ENCODE measurements around the gene TTLL1.
A peak's percentile ranks its signal among the peaks of the same experiment; 100 is the strongest.
"Not testable (repeated sequence)": the region's sequence is repeated elsewhere in the genome, so short reads cannot be mapped to it uniquely, and the experiment has no call there.

TTLL1 gene

DNA sequence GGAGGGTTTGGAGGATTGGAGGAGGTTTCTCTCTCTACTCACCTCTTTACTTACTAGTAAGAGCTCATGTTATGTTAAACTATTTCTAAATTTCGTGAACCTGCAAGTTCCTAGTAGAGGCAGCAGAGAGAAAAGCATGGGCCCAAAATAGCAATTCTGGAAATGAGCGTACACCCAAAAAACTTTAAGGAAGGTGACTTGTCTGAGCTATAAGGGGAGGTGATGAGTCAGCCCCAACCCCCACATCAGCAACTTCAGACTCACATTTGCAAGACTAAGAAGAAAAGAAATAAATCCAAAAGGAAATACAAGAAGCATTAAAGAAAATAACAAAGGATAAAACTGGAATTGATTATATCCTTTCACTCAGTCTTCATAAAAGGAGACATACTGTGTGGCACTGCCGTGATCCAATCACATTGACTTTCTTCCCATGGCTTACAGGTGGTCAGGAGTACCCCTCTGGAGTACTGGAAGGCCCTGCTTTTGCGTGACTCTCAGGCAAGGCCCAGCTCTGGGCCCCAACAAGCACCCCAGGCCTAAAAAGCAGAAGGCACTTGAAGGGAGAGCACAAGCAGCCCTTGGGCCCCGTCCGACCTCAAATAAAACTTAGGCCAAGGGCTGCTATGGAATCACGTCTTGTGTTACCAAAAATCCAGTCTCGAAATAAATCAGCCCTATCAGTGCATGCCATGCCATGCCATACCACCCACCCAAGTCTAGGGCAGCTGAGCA is 88.6 kb downstream of the TTLL1 start:
- Mint-ChIP-seq H3K4me3 (no peak overlapping the region), H3K4me1 (peaks cover 58% of the 10 kb centered on the region), H3K27ac (peak overlapping the region; percentile 25 to 59 (median 28)), H3K36me3 (ENCODE audit: low read depth) (peaks cover 9% of the 10 kb centered on the region), H3K9me3 (peaks cover 6% of the 10 kb centered on the region), H3K27me3 (ENCODE audit: low read depth) (no peaks in the 10 kb centered on the region)
- TF ChIP-seq, protein P1, sequence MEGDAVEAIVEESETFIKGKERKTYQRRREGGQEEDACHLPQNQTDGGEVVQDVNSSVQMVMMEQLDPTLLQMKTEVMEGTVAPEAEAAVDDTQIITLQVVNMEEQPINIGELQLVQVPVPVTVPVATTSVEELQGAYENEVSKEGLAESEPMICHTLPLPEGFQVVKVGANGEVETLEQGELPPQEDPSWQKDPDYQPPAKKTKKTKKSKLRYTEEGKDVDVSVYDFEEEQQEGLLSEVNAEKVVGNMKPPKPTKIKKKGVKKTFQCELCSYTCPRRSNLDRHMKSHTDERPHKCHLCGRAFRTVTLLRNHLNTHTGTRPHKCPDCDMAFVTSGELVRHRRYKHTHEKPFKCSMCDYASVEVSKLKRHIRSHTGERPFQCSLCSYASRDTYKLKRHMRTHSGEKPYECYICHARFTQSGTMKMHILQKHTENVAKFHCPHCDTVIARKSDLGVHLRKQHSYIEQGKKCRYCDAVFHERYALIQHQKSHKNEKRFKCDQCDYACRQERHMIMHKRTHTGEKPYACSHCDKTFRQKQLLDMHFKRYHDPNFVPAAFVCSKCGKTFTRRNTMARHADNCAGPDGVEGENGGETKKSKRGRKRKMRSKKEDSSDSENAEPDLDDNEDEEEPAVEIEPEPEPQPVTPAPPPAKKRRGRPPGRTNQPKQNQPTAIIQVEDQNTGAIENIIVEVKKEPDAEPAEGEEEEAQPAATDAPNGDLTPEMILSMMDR (IDR thresholded peaks at IDR 0.05; ENCODE audit: unreplicated experiment in 3 of 3): no peak

DNA sequence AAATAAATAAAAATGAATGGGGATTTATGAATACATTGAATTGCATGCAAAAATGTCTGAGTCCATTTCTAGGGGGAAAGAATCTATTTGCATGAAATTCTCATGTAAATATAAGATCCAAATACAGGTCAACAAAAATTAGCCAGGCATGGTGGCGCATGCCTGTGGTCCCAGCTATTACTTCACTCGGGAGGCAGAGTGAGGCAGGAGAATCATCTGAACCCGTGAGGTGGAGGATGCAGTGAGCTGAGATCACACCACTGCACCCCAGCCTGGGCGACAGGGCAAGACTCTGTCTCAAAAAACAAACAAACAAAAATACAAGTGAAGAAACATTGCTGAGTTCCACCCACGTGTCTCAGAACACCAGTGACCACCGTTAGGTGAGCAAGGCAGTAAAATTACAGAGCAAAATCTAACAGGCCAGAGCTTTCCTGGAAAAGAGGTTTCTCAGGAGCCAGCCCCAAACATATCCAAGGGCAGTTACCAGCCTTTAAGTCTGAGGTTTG is 91.6 kb downstream of the TTLL1 start:
- no peak overlapping the region for H3K27ac Mint-ChIP-seq
- TF ChIP-seq, protein P1 (IDR thresholded peaks at IDR 0.05; ENCODE audit: unreplicated experiment in 3 of 3): no peak
- H3K4me3 Mint-ChIP-seq: no peak overlapping the region
- H3K27me3 Mint-ChIP-seq (ENCODE audit: low read depth): no peaks in the 10 kb centered on the region
- H3K36me3 Mint-ChIP-seq (ENCODE audit: low read depth): peaks cover 19% of the 10 kb centered on the region
- H3K4me1 Mint-ChIP-seq: peaks cover 55% of the 10 kb centered on the region
- peaks cover 6% of the 10 kb centered on the region for H3K9me3 Mint-ChIP-seq

DNA sequence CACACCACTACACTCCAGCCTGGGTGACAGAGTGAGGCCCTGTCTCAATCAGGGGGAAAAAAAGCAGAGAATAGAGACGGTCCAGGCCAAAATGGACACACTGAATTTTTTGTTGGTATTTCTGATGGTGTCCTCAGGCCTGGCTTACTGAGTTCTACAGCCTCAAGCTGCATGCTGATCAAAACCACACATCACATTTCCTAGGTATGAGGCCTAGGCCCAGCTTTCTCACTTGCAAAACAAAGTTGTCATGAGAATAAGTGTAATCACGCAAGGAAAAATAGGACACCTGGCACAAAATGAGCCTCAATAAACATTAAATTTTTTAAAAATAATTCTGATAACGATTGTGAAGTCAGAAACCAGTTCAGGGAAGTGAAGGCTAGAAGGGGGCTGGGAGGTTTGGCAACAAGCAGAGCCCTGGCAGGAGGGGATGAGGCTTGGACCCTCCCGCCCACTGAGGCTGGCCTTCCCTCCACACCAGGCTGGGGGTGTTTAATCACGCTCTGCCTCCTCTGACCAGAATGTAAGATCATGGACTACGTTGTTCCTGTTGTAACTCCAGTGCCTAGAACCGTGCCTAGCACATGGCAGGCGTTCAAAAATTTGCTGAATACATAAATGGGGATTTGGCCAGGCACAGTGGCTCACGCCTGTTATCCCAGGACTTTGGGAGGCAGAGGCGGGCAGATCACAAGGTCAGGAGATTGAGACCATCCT is 92.4 kb downstream of the TTLL1 start:
- Mint-ChIP-seq H3K27me3 (ENCODE audit: low read depth) (no peaks in the 10 kb centered on the region), H3K27ac (no peak overlapping the region), H3K4me1 (peaks cover 47% of the 10 kb centered on the region), H3K9me3 (peaks cover 6% of the 10 kb centered on the region), H3K36me3 (ENCODE audit: low read depth) (peaks cover 20% of the 10 kb centered on the region), H3K4me3 (no peak overlapping the region)
- TF ChIP-seq, protein P1 (IDR thresholded peaks at IDR 0.05; ENCODE audit: unreplicated experiment in 3 of 3): no peak

DNA sequence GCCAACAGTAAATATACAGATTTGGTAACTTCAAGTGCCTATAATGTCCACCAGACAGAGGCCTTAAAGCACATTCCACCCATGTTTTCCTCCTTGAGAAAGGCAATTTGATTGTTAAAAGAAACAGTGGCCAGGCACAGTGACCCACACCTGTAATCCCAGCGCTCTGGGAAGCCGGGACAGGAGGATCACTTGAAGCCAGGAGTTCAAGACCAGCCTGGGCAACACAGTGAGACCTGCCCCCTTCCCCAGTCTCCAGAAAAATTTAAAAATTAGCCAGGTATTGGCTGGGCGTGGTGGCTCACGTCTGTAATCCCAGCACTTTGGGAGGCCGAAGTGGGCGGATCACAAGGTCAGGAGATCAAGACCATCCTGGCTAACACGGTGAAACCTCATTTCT is 93.5 kb downstream of the TTLL1 start:
- Mint-ChIP-seq H3K27ac (peak overlapping the region; percentile 92 to 96 (median 95)), H3K4me1 (peaks cover 45% of the 10 kb centered on the region), H3K36me3 (ENCODE audit: low read depth) (peaks cover 26% of the 10 kb centered on the region)
- not testable (repeated sequence) for H3K4me3 Mint-ChIP-seq; H3K27me3 Mint-ChIP-seq (ENCODE audit: low read depth); H3K9me3 Mint-ChIP-seq

DNA sequence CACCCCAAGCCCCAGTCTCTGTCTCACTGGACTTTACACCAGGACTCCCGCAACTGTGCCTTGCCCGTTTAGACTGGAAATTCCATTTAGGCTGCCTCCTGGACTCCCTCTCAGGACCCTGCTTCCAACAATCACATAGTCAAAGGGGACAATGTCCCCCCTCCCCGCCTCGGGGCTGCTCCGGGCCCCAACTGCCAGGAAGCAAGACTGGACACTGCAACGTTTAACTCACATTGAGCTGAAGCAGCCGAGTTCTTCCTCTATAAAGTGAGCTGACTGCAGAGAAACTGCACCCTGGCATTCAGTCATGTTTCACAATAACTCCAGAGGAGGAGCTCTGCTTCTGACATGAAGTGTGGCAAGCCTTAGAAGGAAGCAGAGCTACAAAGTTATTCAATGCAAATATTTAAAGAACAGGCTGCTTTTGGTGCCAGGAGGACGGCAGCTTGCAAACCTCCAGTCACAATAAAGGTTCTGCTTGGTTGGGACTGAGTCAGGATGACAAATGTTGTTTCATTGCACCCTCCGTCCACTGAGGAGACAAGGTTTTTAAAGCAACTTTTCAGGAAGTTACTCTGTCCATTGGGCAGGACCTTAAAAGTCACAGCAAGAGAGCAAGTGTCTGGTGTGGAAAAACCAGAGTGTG is 94.2 kb downstream of the TTLL1 start:
- TF ChIP-seq, protein P1 (IDR thresholded peaks at IDR 0.05; ENCODE audit: unreplicated experiment in 3 of 3): no peak
- Mint-ChIP-seq H3K36me3 (ENCODE audit: low read depth) (peaks cover 26% of the 10 kb centered on the region), H3K9me3 (peaks cover 6% of the 10 kb centered on the region), H3K4me3 (peak overlapping the region in 2 of 3 experiments; percentile 53 to 55), H3K4me1 (peaks cover 46% of the 10 kb centered on the region), H3K27ac (peak overlapping the region; percentile 92 to 96 (median 95)), H3K27me3 (ENCODE audit: low read depth) (no peaks in the 10 kb centered on the region)

DNA sequence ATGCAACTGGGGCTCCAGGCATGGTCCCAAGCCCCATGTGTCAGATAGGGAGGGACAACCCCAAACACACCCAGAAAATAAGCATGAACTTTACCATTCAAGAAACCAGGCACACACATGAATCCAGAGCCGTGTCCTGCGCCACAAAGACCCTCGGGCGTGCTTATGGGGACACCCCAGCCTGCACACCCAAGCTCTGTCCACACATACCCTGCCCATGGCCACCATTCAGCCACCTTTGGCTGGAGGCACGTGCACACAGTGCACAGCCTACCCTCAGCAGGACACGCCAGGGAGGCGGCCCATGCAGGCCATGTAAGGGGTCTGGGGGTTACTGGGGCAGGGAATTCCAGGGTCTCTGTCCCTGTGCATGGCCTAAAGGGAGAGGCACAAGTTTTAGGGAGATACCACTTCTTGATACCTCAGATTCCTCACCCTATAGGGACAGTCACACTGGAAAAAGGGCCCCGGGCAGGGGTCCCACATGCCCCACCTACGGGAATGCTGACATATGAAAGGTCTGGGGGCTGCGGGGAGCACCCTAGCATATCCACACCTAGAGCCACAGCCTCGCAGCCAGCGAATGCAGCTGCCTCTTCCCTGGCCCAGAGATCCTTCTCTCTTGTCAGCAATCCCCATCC is 94.8 kb downstream of the TTLL1 start:
- TF ChIP-seq, protein P1 (IDR thresholded peaks at IDR 0.05; ENCODE audit: unreplicated experiment in 3 of 3): no peak
- Mint-ChIP-seq H3K4me3 (no peak overlapping the region), H3K36me3 (ENCODE audit: low read depth) (peaks cover 26% of the 10 kb centered on the region), H3K4me1 (peaks cover 47% of the 10 kb centered on the region), H3K27me3 (ENCODE audit: low read depth) (no peaks in the 10 kb centered on the region), H3K9me3 (peaks cover 6% of the 10 kb centered on the region), H3K27ac (peak overlapping the region; percentile 92 to 96 (median 95))
